GM21528 (cell line): Measurements from ENCODE around the gene DNASE2.
"Not testable (repeated sequence)": the region's sequence is repeated elsewhere in the genome, so short reads cannot be mapped to it uniquely, and the experiment has no call there.

Source experiments
- ATAC-seq: cut with Tn5 transposase; IDR thresholded peaks from one replicate; pipeline ENCODE4 v1.9.1; 2021; ENCODE audit warnings: mild to moderate bottlenecking, moderate library complexity; ENCODE audit not compliant: unreplicated experiment, low FRiP score

DNASE2 gene

GRCh38 chr19:12865746-12866415, 15.4 kb downstream of the DNASE2 start:
- no peak for ATAC-seq

GRCh38 chr19:12864721-12865715, 16.2 kb downstream of the DNASE2 start:
- ATAC-seq = no peak

GRCh38 chr19:12864143-12864542, 17.1 kb downstream of the DNASE2 start:
- ATAC-seq = no peak

- no peak for ATAC-seq
Measured at GRCh38 chr19:12859546-12859945, 21.7 kb downstream of the DNASE2 start.

GRCh38 chr19:12858041-12858928, 23.0 kb downstream of the DNASE2 start:
- ATAC-seq = no peak

GRCh38 chr19:12856653-12857052, 24.6 kb downstream of the DNASE2 start:
- no peak for ATAC-seq

GRCh38 chr19:12847159-12848139, 33.8 kb downstream of the DNASE2 start:
- ATAC-seq = peak; percentile 63

GRCh38 chr19:12846613-12847012, 34.6 kb downstream of the DNASE2 start:
- ATAC-seq = not testable (repeated sequence)

GRCh38 chr19:12843999-12844732, 37.1 kb downstream of the DNASE2 start:
- no peak for ATAC-seq

GRCh38 chr19:12843328-12843727, 37.9 kb downstream of the DNASE2 start:
- no peak for ATAC-seq

GRCh38 chr19:12842511-12842910, 38.7 kb downstream of the DNASE2 start:
- ATAC-seq = no peak

- no peak for ATAC-seq
Measured at GRCh38 chr19:12841094-12841493, 40.2 kb downstream of the DNASE2 start.

- no peak for ATAC-seq
Measured at GRCh38 chr19:12840091-12841079, 40.9 kb downstream of the DNASE2 start.

GRCh38 chr19:12838886-12839756, 42.1 kb downstream of the DNASE2 start:
- ATAC-seq = no peak

GRCh38 chr19:12838182-12838885, 42.9 kb downstream of the DNASE2 start, which contains the start of gene MAST1:
Gene MAST1, plus strand, starts transcription at chr19:12838515. Its CDS starts 58 bp downstream, at chr19:12838573.
- no peak for ATAC-seq

GRCh38 chr19:12837225-12837624, 44.0 kb downstream of the DNASE2 start:
- no peak for ATAC-seq
